ENCODE results near the gene NLE1.

Gene NLE1

DNA sequence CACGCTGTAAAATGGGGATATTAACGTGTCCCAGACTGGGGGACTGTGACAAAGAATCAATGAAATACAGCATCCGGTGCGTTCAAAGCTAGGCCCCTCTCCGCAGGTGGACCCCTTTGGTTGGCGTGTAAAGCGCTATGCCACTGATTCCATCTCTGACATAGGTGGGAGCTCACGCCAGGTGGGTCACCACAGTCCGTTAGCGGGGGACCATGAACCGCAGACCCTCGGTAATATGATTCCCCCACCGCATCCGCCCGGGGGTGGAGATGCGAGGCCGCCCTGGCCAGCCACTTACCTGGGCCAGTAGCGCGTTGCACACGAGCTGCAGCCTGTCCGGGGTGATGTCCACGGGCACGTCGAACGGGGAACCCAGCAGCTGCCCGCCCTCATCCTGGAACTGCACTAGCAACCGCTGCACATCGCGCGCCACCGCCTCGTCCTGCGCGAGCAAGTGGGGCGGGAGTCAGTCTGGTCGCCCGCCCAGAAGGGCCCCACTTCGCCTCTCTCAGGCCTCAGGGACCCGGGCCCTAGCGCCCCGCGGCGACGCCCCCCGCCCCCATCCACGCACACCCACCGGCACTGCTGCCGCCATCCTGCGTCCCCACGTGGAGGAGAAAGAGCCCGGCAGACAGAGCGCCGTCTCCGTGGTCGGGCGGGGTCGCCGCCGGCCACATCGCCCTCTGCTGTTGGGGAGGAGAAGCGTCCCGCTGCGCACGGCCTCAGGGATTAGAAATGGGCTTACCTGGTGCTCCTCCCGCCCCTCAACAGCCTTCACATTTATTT is at the start of gene NLE1:
TSS of gene NLE1 (minus strand) at position 623 of the 786 bp plus-strand sequence. CDS start at position 595, 28 bp downstream.
- TF ChIP-seq, protein P1, sequence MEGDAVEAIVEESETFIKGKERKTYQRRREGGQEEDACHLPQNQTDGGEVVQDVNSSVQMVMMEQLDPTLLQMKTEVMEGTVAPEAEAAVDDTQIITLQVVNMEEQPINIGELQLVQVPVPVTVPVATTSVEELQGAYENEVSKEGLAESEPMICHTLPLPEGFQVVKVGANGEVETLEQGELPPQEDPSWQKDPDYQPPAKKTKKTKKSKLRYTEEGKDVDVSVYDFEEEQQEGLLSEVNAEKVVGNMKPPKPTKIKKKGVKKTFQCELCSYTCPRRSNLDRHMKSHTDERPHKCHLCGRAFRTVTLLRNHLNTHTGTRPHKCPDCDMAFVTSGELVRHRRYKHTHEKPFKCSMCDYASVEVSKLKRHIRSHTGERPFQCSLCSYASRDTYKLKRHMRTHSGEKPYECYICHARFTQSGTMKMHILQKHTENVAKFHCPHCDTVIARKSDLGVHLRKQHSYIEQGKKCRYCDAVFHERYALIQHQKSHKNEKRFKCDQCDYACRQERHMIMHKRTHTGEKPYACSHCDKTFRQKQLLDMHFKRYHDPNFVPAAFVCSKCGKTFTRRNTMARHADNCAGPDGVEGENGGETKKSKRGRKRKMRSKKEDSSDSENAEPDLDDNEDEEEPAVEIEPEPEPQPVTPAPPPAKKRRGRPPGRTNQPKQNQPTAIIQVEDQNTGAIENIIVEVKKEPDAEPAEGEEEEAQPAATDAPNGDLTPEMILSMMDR (conservative IDR thresholded peaks at IDR 0.05; ENCODE audit: low read depth, low read length): peak; percentile 89
- peak within 1 kb of the TSS; percentile 77 for H3K4me3 ChIP-seq (ENCODE audit: low read depth, low read length)
- DNase-seq (ENCODE audit: low read depth): peak; percentile 86

DNA sequence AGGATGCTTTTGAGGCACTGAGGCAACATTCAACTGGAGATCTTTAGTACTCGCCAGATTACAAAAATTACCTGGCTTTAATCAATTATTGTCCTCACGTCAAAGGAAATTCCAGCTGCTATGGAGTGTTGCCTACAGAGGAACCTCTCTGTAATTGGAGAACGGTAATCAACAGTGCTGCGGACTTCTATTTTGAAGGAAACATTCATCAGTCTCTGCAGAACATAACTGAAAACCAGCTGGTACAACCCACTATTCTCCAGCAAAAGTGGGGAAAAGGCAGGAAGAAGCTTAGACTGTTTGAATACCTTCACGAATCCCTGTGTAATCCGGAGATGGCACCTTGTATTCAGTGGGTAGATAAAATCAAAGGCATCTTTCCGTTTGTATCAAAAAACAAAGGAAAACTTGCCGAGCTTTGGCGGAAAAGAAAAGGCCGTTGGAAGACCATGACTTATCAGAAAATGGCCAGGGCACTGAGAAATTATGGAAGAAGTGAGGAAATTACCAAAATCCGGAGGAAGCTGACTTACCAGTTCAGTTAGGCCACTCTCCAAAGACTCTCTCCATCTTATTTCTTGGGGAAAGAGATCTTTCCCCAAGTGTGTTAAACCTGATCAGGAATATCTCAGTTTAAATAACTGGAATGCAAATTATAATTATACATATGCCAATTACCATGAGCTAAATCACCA is 49.0 kb upstream of the NLE1 start:
- TF ChIP-seq, protein P1 (conservative IDR thresholded peaks at IDR 0.05; ENCODE audit: low read depth, low read length): no peak
- no peak for DNase-seq (ENCODE audit: low read depth)
- H3K4me3 ChIP-seq (ENCODE audit: low read depth, low read length): no peak overlapping the region

DNA sequence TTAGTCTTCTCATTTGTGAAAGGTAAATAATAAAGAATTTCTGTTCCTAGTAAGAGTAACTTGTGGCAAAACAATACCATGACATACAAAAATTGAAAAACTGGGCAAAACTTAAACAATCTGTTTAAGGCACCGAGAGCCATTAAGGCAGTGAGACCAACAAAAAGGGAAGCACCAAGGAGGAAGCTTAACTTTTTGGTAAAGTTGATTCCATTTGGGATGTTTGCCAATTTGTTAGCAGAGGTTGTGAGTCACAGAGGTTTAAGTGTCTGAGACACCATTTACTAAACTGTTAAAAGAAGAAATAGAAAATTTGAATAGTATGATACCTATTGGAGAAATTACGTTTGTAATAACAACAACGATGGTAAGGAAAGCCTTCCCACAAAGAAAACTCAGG is 47.2 kb upstream of the NLE1 start:
- DNase-seq (ENCODE audit: low read depth): peak; percentile 14
- TF ChIP-seq, protein P1 (conservative IDR thresholded peaks at IDR 0.05; ENCODE audit: low read depth, low read length): no peak
- H3K4me3 ChIP-seq (ENCODE audit: low read depth, low read length): no peak overlapping the region

DNA sequence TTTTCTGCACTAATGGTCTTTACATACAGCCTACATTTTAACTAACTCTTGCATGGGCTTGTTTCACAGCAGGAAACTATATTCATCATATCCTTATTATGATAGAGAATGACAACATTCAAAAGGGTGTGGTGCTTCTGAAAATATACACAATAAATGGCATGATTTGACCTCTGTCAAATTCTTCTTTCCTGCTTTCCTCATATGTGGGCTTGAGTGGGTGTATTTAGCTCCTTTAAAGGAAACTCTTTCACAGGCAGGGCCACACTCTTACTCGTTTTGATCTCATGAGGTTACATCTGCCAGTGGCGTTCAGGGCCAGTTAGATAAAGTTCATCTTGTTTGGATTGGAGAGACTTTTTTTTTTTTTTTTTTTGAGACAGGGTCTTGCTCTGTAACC is 46.0 kb upstream of the NLE1 start:
- H3K4me3 ChIP-seq (ENCODE audit: low read depth, low read length): no peak overlapping the region
- DNase-seq (ENCODE audit: low read depth): no peak

DNA sequence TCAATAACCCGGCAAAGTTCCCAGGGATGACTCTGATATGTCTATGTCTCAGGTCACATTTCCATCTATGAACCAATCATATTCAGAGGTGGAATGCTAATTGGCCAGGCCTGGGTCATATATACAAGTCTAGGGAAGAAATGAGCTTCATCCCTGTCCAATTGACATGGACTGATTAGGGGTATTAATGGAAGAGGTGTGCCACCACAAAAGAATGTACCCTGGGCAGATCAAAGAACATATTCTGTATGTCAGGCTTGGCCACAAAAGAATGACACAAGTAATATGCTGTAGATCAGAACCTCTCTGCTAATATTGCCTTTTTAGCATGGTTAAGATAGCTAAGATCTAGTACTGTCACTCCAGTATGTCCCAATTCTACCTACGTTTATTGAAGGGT is 45.4 kb upstream of the NLE1 start:
- TF ChIP-seq, protein P1 (conservative IDR thresholded peaks at IDR 0.05; ENCODE audit: low read depth, low read length): no peak
- no peak for DNase-seq (ENCODE audit: low read depth)
- no peak overlapping the region for H3K4me3 ChIP-seq (ENCODE audit: low read depth, low read length)

More for the DNA sequence above, 46.0 kb upstream of the NLE1 start:
- TF ChIP-seq, protein P1 (conservative IDR thresholded peaks at IDR 0.05; ENCODE audit: low read depth, low read length): no peak

DNA sequence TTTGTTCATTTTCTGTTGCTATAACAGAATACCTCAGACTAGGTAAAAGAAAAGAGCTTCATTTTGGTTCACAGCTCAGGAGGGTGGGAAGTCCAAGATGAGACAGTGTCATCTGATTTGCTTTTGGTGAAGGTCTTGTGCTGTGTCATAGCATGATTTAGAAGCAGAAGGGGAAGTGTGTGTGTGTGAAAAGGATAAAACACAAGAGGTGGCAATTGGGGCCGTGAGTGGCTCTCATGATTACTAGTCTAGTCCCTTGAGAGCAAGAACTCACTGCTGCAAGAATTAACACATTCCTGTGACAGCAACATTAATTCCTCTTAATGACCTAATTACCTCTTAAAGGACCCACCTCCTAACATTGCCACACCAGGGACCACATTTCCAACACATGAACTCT is 43.7 kb upstream of the NLE1 start:
- TF ChIP-seq, protein P1 (conservative IDR thresholded peaks at IDR 0.05; ENCODE audit: low read depth, low read length): no peak
- DNase-seq (ENCODE audit: low read depth): no peak
- H3K4me3 ChIP-seq (ENCODE audit: low read depth, low read length): no peak overlapping the region

Measured in choroid plexus epithelial cell (primary cell).